HepG2 (cell line): ENCODE measurements around the gene EVA1A. TPM values are rescaled to one million over a fixed set of nuclear protein-coding genes. Genes with fewer than 3 reads are reported as not detected.

ENCODE experiments used
- KDM6A ChIP-seq: IDR thresholded peaks from 2 replicates; pipeline ENCODE4 v1.6.1; 2016; ENCODE audit warnings: low read depth
- MBD4 ChIP-seq: IDR thresholded peaks from 2 replicates; pipeline ENCODE4 v1.6.1; 2012; ENCODE audit warnings: low read length, inconsistent platforms, borderline replicate concordance
- MED13 ChIP-seq: sonication (generic); formaldehyde crosslinking; IDR thresholded peaks from 2 replicates; pipeline ENCODE4 v1.5.0; 2020; ENCODE audit warnings: missing genetic modification reagents
- MIER2 ChIP-seq: IDR thresholded peaks from 2 replicates; pipeline ENCODE4 v1.6.1; 2016; ENCODE audit warnings: missing biosample characterization, missing genetic modification reagents
- NAIF1 ChIP-seq: sonication (generic); formaldehyde crosslinking; IDR thresholded peaks from 2 replicates; pipeline ENCODE4 v1.5.0; 2020; ENCODE audit warnings: mild to moderate bottlenecking, missing genetic modification reagents, borderline replicate concordance
- PAXIP1 ChIP-seq: sonication (generic); formaldehyde crosslinking; conservative IDR thresholded peaks from 2 replicates; pipeline ENCODE4 v1.4.0; 2020; ENCODE audit warnings: mild to moderate bottlenecking, missing genetic modification reagents, moderate library complexity
- TEAD2 ChIP-seq: sonication (generic); formaldehyde crosslinking; IDR thresholded peaks from 2 replicates; pipeline ENCODE4 v1.9.0; 2021; ENCODE audit warnings: missing genetic modification reagents
- U2AF1 ChIP-seq: fragments of 200-400 bp; formaldehyde crosslinking; optimal IDR thresholded peaks from 2 replicates; pipeline ENCODE3; 2017; ENCODE audit warnings: mild to moderate bottlenecking, low read depth, low read length
- ZBTB37 ChIP-seq: sonication (generic); formaldehyde crosslinking; IDR thresholded peaks from 2 replicates; pipeline ENCODE4 v1.4.0; 2020; ENCODE audit warnings: mild to moderate bottlenecking, missing genetic modification reagents
- ZFP82 ChIP-seq: sonication (generic); formaldehyde crosslinking; IDR thresholded peaks from 2 replicates; pipeline ENCODE4 v1.5.1; 2020; ENCODE audit warnings: mild to moderate bottlenecking, missing genetic modification reagents, borderline replicate concordance
- ZNF276 ChIP-seq: sonication (generic); formaldehyde crosslinking; IDR thresholded peaks from 2 replicates; pipeline ENCODE4 v1.4.0; 2020; ENCODE audit warnings: mild to moderate bottlenecking, low read depth, missing genetic modification reagents
- ZNF724P ChIP-seq: sonication (generic); formaldehyde crosslinking; IDR thresholded peaks from 2 replicates; pipeline ENCODE4 v1.8.0; 2022; ENCODE audit warnings: missing genetic modification reagents, borderline replicate concordance
- polyA plus RNA-seq, 8 experiments: library from polyadenylated mRNA; depleted of rRNA in 3 of 8; stranded (reverse) in 7 of 8; unstranded in 1 of 8; fragments of >200 nt; fragmentation: Illumina TruSeq in 4 of 8; extraction: Trizol in 4 of 8; gene quantifications; 2 replicates each; pipeline versions ENCODE4 v1.2.1 to v1.2.3, GENCODE V29; 2011 to 2016; ENCODE audit warnings: low read depth in 4 of 8, missing spikeins in 1 of 8, mixed read lengths in 1 of 8; ENCODE audit not compliant: insufficient read depth in 1 of 8
- total RNA-seq, 5 experiments: library from RNA; depleted of rRNA; stranded (reverse); fragments of >200 nt; fragmentation: Illumina TruSeq; extraction: Trizol; gene quantifications; 2 replicates each; pipeline ENCODE4 v1.2.3, GENCODE V29; 2016; ENCODE audit warnings: low read depth in 1 of 5
- TF ChIP-seq, protein P1 (sequence below): IDR thresholded peaks from 2 replicates; pipeline ENCODE4 v1.6.1; 2016

The EVA1A gene
- total and polyA plus RNA-seq, 2 of the 13 experiments (the other 11 are each of a cell fraction or from before 2014, with no cell fraction given), result 57.5 to 57.8 TPM

DNA sequence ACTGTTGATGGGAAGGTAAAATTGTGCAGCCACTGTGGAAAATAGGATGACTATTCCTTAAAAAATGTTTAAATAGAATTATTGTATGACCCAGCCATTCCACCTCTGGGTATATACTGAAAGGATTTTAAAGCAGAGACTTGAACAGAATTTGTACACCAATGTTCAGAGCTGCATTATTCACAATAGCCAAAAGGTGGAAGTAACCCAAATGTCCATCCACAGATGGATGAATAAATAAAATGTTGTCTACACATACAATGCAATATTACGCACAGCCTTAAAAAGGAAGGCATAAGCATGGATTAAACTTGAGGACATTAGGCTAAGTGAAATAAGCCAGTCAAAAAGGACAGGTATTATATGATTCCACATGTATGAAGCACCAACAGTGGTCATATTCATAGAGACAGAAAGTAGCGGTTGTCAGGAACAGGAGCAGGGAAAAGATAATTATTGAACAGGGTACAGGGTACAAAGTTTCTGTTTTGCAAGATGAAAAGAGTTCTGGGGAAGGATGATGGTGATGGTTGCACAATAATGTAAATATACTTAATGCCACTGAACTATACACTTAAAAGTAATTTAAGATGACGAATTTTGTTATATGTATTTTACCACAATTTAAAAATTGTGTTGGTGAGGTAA lies 39.4 kb downstream of the EVA1A start (continued):
- TF ChIP-seq ZBTB37, result peak; percentile 81; the same call in 1 of the 2 replicates
- peak; percentile 25; the same call in 1 of the 2 replicates for TF ChIP-seq NAIF1 (CRISPR knock-in tag)
- no peak for TF ChIP-seq U2AF1
- peak; percentile 99 for TF ChIP-seq PAXIP1 (CRISPR knock-in tag)
- TF ChIP-seq TEAD2 (CRISPR knock-in tag), result no peak
- no peak for TF ChIP-seq ZNF276
- TF ChIP-seq MED13 (CRISPR knock-in tag), result peak; percentile 100
- TF ChIP-seq MIER2 (CRISPR knock-in tag), result 0 out of 2 replicates have a peak, but pooled peaks have one; percentile 31
- TF ChIP-seq KDM6A (CRISPR knock-in tag), result peak; percentile 97
- TF ChIP-seq ZNF724P (CRISPR knock-in tag), result no peak
- TF ChIP-seq, protein P1, sequence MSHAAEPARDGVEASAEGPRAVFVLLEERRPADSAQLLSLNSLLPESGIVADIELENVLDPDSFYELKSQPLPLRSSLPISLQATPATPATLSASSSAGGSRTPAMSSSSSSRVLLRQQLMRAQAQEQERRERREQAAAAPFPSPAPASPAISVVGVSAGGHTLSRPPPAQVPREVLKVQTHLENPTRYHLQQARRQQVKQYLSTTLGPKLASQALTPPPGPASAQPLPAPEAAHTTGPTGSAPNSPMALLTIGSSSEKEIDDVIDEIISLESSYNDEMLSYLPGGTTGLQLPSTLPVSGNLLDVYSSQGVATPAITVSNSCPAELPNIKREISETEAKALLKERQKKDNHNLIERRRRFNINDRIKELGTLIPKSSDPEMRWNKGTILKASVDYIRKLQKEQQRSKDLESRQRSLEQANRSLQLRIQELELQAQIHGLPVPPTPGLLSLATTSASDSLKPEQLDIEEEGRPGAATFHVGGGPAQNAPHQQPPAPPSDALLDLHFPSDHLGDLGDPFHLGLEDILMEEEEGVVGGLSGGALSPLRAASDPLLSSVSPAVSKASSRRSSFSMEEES (CRISPR knock-in tag), result peak; percentile 98
- TF ChIP-seq ZFP82 (CRISPR knock-in tag), result no peak
- peak; percentile 98 for TF ChIP-seq MBD4
